ENCODE results near the gene CTTNBP2NL. TPM values are rescaled to one million over a fixed set of nuclear protein-coding genes. Genes with fewer than 3 reads are reported as not detected.
A peak's percentile ranks its signal among the peaks of the same experiment; 100 is the strongest.
"Not testable (repeated sequence)": the region's sequence is repeated elsewhere in the genome, so short reads cannot be mapped to it uniquely, and the experiment has no call there.

CTTNBP2NL gene
- total and polyA plus RNA-seq, 4 donors, result 1.7 to 4.4 (median 3.0) TPM

- TF ChIP-seq REST (IDR thresholded peaks at IDR 0.05), result no peak
Observed at GRCh38 chr1:112436384-112437156, 40.6 kb downstream of the CTTNBP2NL start (continued).

GRCh38 chr1:112438156-112438555 lies 42.1 kb downstream of the CTTNBP2NL start:
- DNase-seq (ENCODE audit: low spot score); H3K36me3 ChIP-seq (ENCODE audit: control insufficient read depth in 4 of 4, insufficient read depth in 3 of 4, low read depth in 1 of 4, low read length in 3 of 4); H3K27ac ChIP-seq (ENCODE audit: low read depth in 1 of 2, low read length in 2 of 2); H3K9ac ChIP-seq (ENCODE audit: low read depth in 1 of 2, low read length in 2 of 2); H3K9me3 ChIP-seq (ENCODE audit: control insufficient read depth in 4 of 4, low read length in 3 of 4); H3K4me1 ChIP-seq (ENCODE audit: control insufficient read depth in 4 of 4, insufficient read depth in 4 of 4, low read length in 3 of 4); H3K4me3 ChIP-seq (ENCODE audit: low read depth in 1 of 3, low read length in 3 of 3); H3K27me3 ChIP-seq (ENCODE audit: control insufficient read depth in 4 of 4, insufficient read depth in 4 of 4, low read length in 3 of 4): not testable (repeated sequence)
- WGBS, result 81% methylated on average over 2 of the region's 2 CpGs

GRCh38 chr1:112439592-112439991 lies 43.6 kb downstream of the CTTNBP2NL start:
- H3K9ac ChIP-seq (ENCODE audit: low read depth in 1 of 2, low read length in 2 of 2), result no peak overlapping the region

More at GRCh38 chr1:112439592-112439991, 43.6 kb downstream of the CTTNBP2NL start:
- no peak overlapping the region for H3K4me3 ChIP-seq (ENCODE audit: low read depth in 1 of 3, low read length in 3 of 3)
- H3K9me3 ChIP-seq (ENCODE audit: control insufficient read depth in 4 of 4, low read length in 3 of 4), result no peaks in the 10 kb centered on the region
- TF ChIP-seq FOXA2 (IDR thresholded peaks at IDR 0.05) (no peak), RAD21 (IDR thresholded peaks at IDR 0.05) (no peak), ATF3 (IDR thresholded peaks at IDR 0.05) (no peak), ZBTB33 (IDR thresholded peaks at IDR 0.05) (no peak), FOXA1 (IDR thresholded peaks at IDR 0.05) (no peak), NR2F2 (IDR thresholded peaks at IDR 0.05) (no peak), JUND (IDR thresholded peaks at IDR 0.05) (no peak), YY1 (IDR thresholded peaks at IDR 0.05) (no peak), HNF4G (IDR thresholded peaks at IDR 0.05) (no peak), TAF1 (conservative IDR thresholded peaks at IDR 0.05) (no peak), RXRA (IDR thresholded peaks at IDR 0.05) (no peak), MAX (IDR thresholded peaks at IDR 0.05) (no peak), CTCF (IDR thresholded peaks at IDR 0.05; ENCODE audit: low read depth, low read length, missing input control) (no peak), REST (IDR thresholded peaks at IDR 0.05) (no peak), GABPA (IDR thresholded peaks at IDR 0.05 in 1 of 2, conservative IDR thresholded peaks at IDR 0.05 in 1 of 2) (no peak), SP1 (IDR thresholded peaks at IDR 0.05) (no peak), HNF4A (conservative IDR thresholded peaks at IDR 0.05) (no peak)
- H3K4me1 ChIP-seq (ENCODE audit: control insufficient read depth in 4 of 4, insufficient read depth in 4 of 4, low read length in 3 of 4), result peaks cover 0 to 5% (median 0%) of the 10 kb centered on the region in 4 donors
- no peak for DNase-seq (ENCODE audit: low spot score)
- no peaks in the 10 kb centered on the region for H3K27me3 ChIP-seq (ENCODE audit: control insufficient read depth in 4 of 4, insufficient read depth in 4 of 4, low read length in 3 of 4)
- 69% methylated on average over 2 of the region's 2 CpGs for WGBS
- no peaks in the 10 kb centered on the region for H3K36me3 ChIP-seq (ENCODE audit: control insufficient read depth in 4 of 4, insufficient read depth in 3 of 4, low read depth in 1 of 4, low read length in 3 of 4)
- peak overlapping the region in 1 of 2 donors; percentile 13 for H3K27ac ChIP-seq (ENCODE audit: low read depth in 1 of 2, low read length in 2 of 2)
